Heart left ventricle (tissue), 13 donors: ENCODE results near the gene ZDHHC16.

Experiments
- CTCF ChIP-seq, 12 donors: fragments of 200-600 bp; sonication (generic) in 4 of 12; IDR thresholded peaks; one replicate each; pipeline versions ENCODE4 v1.5.0 to v1.8.0; 2018 to 2022; ENCODE audit warnings: antibody characterized with exemption in 12 of 12, mild to moderate bottlenecking in 5 of 12
- POLR2A ChIP-seq, 2 donors: fragments of 450-650 bp; IDR thresholded peaks; one replicate each; pipeline ENCODE4 v1.6.1; 2017; ENCODE audit warnings: antibody characterized with exemption in 2 of 2, mild to moderate bottlenecking in 2 of 2, moderate library complexity in 2 of 2
- donor health status: ischemic (EF 13 %, LVEDD 7.1; RV severe dilation, severe dysfunction).
- donor health status: DM: no; HTN: yes; CAD: no.
- donor health status: DM: no; HTN: no; CAD: no.
- donor health status: ischemic (EF 25% LVEDD 6.9; RV normal size, moderate dysfunction).
- donor health status: ischemic (EF 25% LVEDD 5.7; RV mildly dilated, moderate dysfunction).
- donor health status: ischemic (EF 35%, LVEDD 5.7; RV mildly dilated, moderate dysfunction).
- donor health status: nonischemic (EF 11% LVEDD 7.7; RV severe dilation, severe dysfunction).
- donor health status: DM: yes; HTN: yes; CAD: no.
- donor health status: PGD.
- donor health status: ischemic (EF 29% LVEDD 5.4; RV normal size, mild dysfunction).
- donor health status: nonischemic (EF 23%, LVEDD 6.1; RV moderate dilation, normal function).

- TF ChIP-seq CTCF (IDR thresholded peaks at IDR 0.05) (no peak), POLR2A (IDR thresholded peaks at IDR 0.05) (no peak)
Observed at GRCh38 chr10:97442277-97442676, 3.7 kb upstream of the ZDHHC16 start.
